Left ventricle myocardium inferior (tissue), 1 donor: Measurements from ENCODE around the gene CHSY1. TPM values are rescaled to one million over a fixed set of nuclear protein-coding genes. Genes with fewer than 3 reads are reported as not detected.

Experiments
- DNase-seq: peaks from one replicate; pipeline ENCODE4 v3.0.0-alpha.2; 2020
- H3K27ac ChIP-seq: fragments of 200-600 bp; replicated peaks from 2 replicates; pipeline ENCODE4 v1.8.0; 2021
- H3K27me3 ChIP-seq: fragments of 200-600 bp; 2 replicates; pipeline ENCODE4 v1.8.0; 2021; ENCODE audit warnings: low read depth
- H3K36me3 ChIP-seq: fragments of 200-600 bp; 2 replicates; pipeline ENCODE4 v1.8.0; 2021
- H3K4me1 ChIP-seq: fragments of 200-600 bp; 2 replicates; pipeline ENCODE4 v1.8.0; 2021
- H3K4me3 ChIP-seq: fragments of 200-600 bp; 2 replicates; pipeline ENCODE4 v1.8.0; 2021; ENCODE audit warnings: mild to moderate bottlenecking, moderate library complexity
- H3K9me3 ChIP-seq: fragments of 200-600 bp; replicated peaks from 2 replicates; pipeline ENCODE4 v1.8.0; 2021
- intact Hi-C: fragments of 100-400 bp; cut with micrococcal nuclease; formaldehyde crosslinking; loops from one replicate; pipeline ENCODE4 v1.11.0; 2022
- total RNA-seq: library from RNA; stranded (reverse); fragmentation: NEBNext Ultra II Directional; extraction: Animal tissue kit (Norgen Biotek cat#: 25700); gene quantifications from one replicate; pipeline ENCODE4 v1.2.1, GENCODE V29; 2021
- TF ChIP-seq, protein P1 (sequence below): fragments of 200-600 bp; IDR thresholded peaks from 2 replicates; pipeline ENCODE4 v1.8.0; 2021; ENCODE audit warnings: antibody characterized with exemption, mild to moderate bottlenecking, borderline replicate concordance
- donor health status: DM: no; HTN: yes; CAD: no; lungs with severe emphysema.

Gene CHSY1
- total RNA-seq, 1 donor from 2014 or later = 15.1 TPM

DNA sequence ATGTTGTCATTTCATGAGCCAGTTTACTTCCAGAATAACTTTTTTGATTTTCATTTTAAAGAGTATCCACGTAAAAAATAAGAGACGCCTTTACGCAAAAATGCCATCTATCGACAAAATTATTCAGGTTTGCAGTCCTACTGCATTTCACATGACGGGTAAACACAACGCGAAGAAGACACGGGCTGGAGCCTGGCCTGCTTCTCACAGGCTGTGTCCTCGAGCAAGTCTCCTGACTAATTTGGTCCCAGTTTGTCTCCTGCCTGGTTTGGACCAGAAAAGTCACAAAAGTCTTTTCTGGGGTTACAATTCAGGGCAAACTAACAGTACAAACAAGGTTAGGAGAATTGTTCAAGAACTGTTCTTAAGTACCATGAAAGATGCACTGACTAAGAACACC is 51.7 kb downstream of the CHSY1 start:
- no peak for DNase-seq
- intact Hi-C loops = no loop called here
- Histone ChIP-seq H3K27me3 (no peaks in the 10 kb centered on the region), H3K4me1 (peaks cover 72% of the 10 kb centered on the region), H3K27ac (peak overlapping the region; percentile 54), H3K9me3 (no peaks in the 10 kb centered on the region), H3K4me3 (no peak overlapping the region), H3K36me3 (no peaks in the 10 kb centered on the region)
- TF ChIP-seq, protein P1, sequence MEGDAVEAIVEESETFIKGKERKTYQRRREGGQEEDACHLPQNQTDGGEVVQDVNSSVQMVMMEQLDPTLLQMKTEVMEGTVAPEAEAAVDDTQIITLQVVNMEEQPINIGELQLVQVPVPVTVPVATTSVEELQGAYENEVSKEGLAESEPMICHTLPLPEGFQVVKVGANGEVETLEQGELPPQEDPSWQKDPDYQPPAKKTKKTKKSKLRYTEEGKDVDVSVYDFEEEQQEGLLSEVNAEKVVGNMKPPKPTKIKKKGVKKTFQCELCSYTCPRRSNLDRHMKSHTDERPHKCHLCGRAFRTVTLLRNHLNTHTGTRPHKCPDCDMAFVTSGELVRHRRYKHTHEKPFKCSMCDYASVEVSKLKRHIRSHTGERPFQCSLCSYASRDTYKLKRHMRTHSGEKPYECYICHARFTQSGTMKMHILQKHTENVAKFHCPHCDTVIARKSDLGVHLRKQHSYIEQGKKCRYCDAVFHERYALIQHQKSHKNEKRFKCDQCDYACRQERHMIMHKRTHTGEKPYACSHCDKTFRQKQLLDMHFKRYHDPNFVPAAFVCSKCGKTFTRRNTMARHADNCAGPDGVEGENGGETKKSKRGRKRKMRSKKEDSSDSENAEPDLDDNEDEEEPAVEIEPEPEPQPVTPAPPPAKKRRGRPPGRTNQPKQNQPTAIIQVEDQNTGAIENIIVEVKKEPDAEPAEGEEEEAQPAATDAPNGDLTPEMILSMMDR = no peak

DNA sequence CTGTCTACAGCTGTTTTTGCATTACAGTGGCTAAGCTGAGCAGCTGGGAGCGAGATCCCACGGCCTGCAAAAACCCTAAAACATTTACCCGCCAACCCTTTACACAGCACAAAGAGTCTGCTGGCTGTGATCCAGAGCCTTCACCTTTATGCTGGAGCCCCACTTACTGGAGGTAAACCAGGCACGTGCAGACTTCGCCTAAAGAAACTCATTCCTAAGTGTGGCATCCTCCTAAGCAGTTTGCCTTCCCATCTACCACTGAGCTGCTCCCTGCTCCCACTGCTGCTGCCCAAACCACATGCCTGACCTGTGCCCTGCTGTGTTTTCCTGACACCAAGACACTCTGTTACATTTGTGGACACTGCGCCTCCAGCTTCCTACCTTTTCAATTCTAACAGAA is 53.0 kb downstream of the CHSY1 start:
- TF ChIP-seq, protein P1 = no peak
- no peaks in the 10 kb centered on the region for H3K9me3 ChIP-seq
- H3K27me3 ChIP-seq = no peaks in the 10 kb centered on the region
- H3K4me1 ChIP-seq = peaks cover 71% of the 10 kb centered on the region
- no peak for DNase-seq
- no peaks in the 10 kb centered on the region for H3K36me3 ChIP-seq
- H3K4me3 ChIP-seq = no peak overlapping the region
- intact Hi-C loops = no loop called here
- H3K27ac ChIP-seq = peak overlapping the region; percentile 54

DNA sequence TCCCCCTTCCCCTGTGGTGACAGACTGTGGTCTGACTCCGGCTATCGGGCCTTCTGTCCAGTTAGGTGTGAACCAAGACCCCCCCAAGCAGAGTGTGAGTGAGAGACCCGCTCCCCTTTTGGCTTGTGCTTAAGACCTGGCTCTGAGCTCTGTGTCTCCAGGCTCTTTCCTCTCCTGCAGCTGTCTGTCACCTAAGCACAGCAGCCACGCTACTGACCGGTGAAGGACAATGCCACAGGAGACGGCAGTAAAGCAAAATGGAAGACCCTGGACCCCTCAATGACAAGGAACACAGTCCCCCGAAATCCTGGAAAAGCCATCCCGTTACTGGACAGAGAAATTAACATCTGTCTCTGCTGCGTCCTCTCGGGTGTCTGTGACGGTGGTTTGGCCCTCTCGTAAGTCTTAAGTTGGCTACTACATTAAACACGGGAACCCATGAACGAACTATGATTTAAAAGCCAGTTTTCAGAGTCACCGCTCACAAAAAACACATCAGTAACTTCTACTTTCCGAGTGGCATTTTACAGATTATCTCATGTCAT is 53.7 kb downstream of the CHSY1 start:
- H3K4me1 ChIP-seq = peaks cover 71% of the 10 kb centered on the region
- no peak for DNase-seq
- no peaks in the 10 kb centered on the region for H3K36me3 ChIP-seq
- no peaks in the 10 kb centered on the region for H3K9me3 ChIP-seq
- TF ChIP-seq, protein P1 = no peak
- H3K27ac ChIP-seq = peak overlapping the region; percentile 54
- H3K4me3 ChIP-seq = no peak overlapping the region
- H3K27me3 ChIP-seq = no peaks in the 10 kb centered on the region
- intact Hi-C loops = no loop called here

DNA sequence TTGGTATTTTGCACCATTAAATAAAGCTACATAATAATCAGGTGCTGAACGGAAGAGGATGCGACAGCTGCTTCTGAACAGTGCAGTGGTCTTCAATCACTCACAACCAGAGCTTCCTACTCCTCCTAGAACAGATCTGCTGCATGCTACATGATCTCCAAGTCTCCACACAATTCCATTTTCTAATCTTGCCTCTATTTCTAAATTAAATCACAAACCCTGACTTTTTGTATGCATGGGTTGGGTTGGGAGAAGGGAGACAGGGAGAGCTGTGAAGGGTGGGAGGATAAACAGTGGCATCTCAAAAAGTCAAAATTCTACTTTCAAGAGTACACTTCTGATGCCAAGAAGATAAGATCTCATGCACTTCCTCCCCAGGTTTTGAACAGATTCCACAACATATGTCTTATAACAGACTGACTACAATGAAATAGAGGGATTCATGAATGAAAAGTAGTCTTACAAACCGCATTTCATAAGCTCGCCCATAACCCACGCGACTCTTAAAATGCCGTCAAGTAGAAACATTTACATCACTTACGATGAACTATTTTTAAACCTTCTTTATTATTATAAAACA is 57.2 kb downstream of the CHSY1 start:
- H3K27me3 ChIP-seq = no peaks in the 10 kb centered on the region
- no peaks in the 10 kb centered on the region for H3K9me3 ChIP-seq
- H3K36me3 ChIP-seq = no peaks in the 10 kb centered on the region
- peaks cover 70% of the 10 kb centered on the region for H3K4me1 ChIP-seq
- peak overlapping the region; percentile 87 for H3K27ac ChIP-seq
- intact Hi-C loops = no loop called here
- no peak for DNase-seq
- H3K4me3 ChIP-seq = no peak overlapping the region
- TF ChIP-seq, protein P1 = no peak

DNA sequence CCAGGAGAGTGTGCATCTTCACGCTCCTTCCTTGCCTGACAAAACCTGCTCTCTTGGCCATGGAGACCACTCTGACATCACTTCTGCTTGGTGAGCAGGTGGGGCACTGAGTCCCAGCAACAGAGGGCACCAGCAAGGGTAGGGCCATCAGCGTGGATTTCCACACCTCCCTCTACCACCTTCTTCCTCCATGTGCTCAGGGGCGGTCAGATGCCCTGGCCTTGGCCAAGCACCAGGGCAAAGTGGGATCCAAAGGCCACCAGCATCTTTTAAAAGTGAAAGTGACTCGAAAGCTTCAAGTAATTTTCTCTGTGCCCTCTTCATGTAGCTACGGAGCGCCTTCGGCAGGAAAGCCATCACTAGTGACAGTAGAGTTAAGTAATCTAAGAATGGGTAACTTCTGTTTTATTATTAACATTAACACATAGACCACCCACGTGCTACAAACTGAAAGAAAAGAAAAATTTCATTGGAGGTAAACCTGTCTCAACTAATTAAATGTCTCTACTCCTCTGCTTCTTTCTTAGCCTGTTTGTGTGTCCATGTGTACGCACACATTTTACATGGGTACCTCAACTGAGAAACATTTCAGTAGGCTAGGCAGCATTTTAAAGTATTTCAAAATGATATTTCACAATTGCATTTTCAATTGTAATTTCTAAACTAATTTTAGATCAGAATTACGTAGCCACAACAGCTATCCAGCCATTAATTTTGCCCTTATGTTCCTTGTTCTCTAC is 57.9 kb downstream of the CHSY1 start:
- H3K4me3 ChIP-seq = peak overlapping the region; percentile 32
- TF ChIP-seq, protein P1 = no peak
- peak overlapping the region; percentile 87 for H3K27ac ChIP-seq
- H3K36me3 ChIP-seq = no peaks in the 10 kb centered on the region
- intact Hi-C loops = no loop called here
- H3K9me3 ChIP-seq = no peaks in the 10 kb centered on the region
- DNase-seq = no peak
- H3K4me1 ChIP-seq = peaks cover 69% of the 10 kb centered on the region
- no peaks in the 10 kb centered on the region for H3K27me3 ChIP-seq
